ENCODE measurements around the gene FUT4. TPM values are rescaled to one million over a fixed set of nuclear protein-coding genes. Genes with fewer than 3 reads are reported as not detected.

FUT4 gene
- total RNA-seq, 1 donor from 2014 or later, result 4.1 TPM

DNA sequence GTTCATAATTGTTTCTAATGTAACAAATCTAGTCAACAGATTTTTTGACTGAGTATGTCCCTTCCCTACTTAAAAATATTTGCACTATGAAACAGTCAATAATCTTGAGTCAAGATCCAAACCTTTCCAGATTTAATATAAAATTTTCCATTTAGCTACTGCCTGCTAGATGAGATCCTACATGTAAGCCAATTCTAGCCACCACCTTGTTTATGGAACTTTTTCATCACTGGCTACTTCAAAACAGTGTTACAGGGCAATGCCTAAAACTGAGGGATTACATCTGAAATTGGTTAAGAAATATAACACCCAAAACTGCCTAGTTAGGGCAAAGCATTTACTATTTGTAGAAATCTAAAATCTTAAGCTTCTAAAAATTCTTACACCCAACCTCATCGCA lies 10.5 kb upstream of the FUT4 start:
- peaks cover 29% of the 10 kb centered on the region for H3K27me3 Mint-ChIP-seq
- no peak overlapping the region for H3K4me3 Mint-ChIP-seq
- intact Hi-C loops (cut with micrococcal nuclease), result no loop called here
- TF ChIP-seq, protein P1, sequence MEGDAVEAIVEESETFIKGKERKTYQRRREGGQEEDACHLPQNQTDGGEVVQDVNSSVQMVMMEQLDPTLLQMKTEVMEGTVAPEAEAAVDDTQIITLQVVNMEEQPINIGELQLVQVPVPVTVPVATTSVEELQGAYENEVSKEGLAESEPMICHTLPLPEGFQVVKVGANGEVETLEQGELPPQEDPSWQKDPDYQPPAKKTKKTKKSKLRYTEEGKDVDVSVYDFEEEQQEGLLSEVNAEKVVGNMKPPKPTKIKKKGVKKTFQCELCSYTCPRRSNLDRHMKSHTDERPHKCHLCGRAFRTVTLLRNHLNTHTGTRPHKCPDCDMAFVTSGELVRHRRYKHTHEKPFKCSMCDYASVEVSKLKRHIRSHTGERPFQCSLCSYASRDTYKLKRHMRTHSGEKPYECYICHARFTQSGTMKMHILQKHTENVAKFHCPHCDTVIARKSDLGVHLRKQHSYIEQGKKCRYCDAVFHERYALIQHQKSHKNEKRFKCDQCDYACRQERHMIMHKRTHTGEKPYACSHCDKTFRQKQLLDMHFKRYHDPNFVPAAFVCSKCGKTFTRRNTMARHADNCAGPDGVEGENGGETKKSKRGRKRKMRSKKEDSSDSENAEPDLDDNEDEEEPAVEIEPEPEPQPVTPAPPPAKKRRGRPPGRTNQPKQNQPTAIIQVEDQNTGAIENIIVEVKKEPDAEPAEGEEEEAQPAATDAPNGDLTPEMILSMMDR (IDR thresholded peaks at IDR 0.05), result no peak
- no peak overlapping the region for H3K27ac Mint-ChIP-seq
- DNase-seq (no peak), ATAC-seq (ENCODE audit: low read depth) (no peak)
- ChIA-PET POLR2A (no interaction called here), CTCF (no interaction called here)
- no peaks in the 10 kb centered on the region for H3K9me3 Mint-ChIP-seq
- no peaks in the 10 kb centered on the region for H3K36me3 Mint-ChIP-seq (ENCODE audit: low read depth)
- no peaks in the 10 kb centered on the region for H3K4me1 Mint-ChIP-seq

DNA sequence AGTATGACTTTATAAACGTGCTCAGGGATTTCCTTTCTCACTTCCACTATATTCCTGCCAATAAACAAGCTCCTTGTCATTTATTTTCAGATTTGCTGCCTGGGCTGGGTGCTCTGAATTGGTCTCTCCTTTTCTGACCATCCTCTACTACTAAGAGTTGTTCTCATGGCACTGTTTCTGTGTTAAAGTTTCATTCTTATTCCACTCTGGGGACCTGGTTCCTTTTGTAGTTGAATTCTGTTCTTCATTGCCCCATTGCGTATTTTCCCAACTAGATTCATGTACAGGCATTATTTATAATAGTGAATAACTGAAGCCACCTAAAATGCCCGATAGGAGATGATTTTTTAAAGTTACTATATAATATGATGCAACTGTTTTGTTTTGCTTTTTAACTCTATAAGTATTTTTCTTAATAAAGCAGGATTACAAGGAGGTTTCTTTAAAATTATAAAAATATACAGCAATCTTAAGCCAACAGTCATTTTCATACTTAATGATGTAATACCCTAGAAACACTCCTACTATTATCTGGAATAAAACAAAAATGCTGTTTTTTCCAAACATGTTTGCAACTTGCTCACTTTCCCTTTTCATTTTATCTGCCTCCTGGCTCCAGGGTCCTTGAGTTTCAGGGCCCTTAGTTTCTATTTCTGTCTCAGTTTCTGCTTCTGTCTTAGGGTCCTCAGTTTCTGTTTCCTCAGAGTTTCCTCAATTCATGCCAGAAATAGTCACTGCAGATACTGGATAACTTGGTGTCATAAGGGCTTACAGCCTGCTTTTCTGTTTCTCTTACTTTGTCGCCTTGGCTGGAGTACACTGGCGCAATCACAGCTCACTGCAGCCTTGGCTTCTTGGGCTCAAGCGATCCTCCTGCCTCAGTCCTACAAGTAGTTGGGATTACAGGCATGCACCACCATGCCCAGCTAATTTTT lies 9.8 kb upstream of the FUT4 start:
- H3K4me1 Mint-ChIP-seq, result no peaks in the 10 kb centered on the region
- H3K4me3 Mint-ChIP-seq, result no peak overlapping the region
- H3K9me3 Mint-ChIP-seq, result no peaks in the 10 kb centered on the region
- intact Hi-C loops (cut with micrococcal nuclease), result no loop called here
- peaks cover 23% of the 10 kb centered on the region for H3K27me3 Mint-ChIP-seq
- TF ChIP-seq, protein P1 (IDR thresholded peaks at IDR 0.05), result no peak
- CTCF ChIA-PET, result no interaction called here
- ATAC-seq (ENCODE audit: low read depth) (no peak), DNase-seq (no peak)
- no peak overlapping the region for H3K27ac Mint-ChIP-seq
- POLR2A ChIA-PET, result interaction anchor here (0.6 kb wide), 1 partner anchor 41 kb away, joined by 4 read pairs; no protein-coding TSS in a partner anchor
- H3K36me3 Mint-ChIP-seq (ENCODE audit: low read depth), result no peaks in the 10 kb centered on the region

DNA sequence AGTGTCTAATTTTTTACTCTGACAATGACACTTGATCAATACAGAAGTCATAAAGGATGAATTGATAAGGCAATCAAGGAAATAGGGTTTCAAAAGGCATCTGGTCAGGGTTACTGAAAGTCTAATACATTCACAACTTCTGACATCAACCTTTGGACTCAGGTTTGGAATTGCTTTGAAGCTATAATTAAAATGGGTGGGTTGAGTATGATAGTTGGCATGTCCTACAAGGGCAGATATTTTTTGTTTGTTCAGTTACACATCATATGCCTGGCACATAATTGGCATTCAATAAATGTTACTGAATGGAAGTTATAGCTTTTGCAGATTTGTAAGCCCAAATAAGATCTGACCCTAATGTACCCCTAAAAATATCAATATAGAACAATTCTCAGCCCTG lies 7.3 kb upstream of the FUT4 start:
- CTCF ChIA-PET, result no interaction called here
- intact Hi-C loops (cut with micrococcal nuclease), result no loop called here
- DNase-seq (no peak), ATAC-seq (ENCODE audit: low read depth) (no peak)
- Mint-ChIP-seq H3K27ac (no peak overlapping the region), H3K9me3 (no peaks in the 10 kb centered on the region), H3K4me3 (no peak overlapping the region), H3K27me3 (peaks cover 17% of the 10 kb centered on the region), H3K36me3 (ENCODE audit: low read depth) (no peaks in the 10 kb centered on the region), H3K4me1 (no peaks in the 10 kb centered on the region)
- POLR2A ChIA-PET, result no interaction called here
- TF ChIP-seq, protein P1 (IDR thresholded peaks at IDR 0.05), result no peak

DNA sequence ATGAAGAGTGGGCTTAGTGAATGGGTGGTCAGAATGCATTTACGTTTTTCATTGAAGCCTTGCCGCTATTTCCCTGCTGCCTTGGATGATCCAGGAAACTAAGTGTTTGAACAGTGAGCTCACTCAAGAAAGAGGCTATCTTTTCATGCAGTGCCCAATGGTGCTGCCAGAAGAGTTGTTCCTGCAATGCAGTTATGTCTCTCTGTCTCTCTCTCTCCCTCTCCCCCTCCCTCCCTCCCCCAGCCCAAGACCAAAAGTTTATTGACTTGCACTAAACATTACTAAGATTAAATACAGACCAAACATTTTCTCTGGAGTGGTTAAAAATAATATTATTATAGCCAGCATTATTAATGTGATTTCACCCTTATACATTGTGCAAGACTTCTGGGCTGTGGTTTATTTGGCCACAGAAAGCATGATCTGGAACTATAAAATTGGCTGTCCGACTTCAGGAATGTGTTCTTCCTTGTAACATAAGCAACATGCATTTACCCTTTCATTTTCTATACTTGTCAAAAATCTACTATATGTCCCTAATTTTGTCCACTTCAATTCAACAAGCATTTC lies 6.6 kb upstream of the FUT4 start:
- no peak for DNase-seq
- Mint-ChIP-seq H3K4me1 (no peaks in the 10 kb centered on the region), H3K9me3 (no peaks in the 10 kb centered on the region), H3K27ac (no peak overlapping the region), H3K36me3 (ENCODE audit: low read depth) (no peaks in the 10 kb centered on the region), H3K4me3 (no peak overlapping the region), H3K27me3 (peaks cover 20% of the 10 kb centered on the region)
- TF ChIP-seq, protein P1 (IDR thresholded peaks at IDR 0.05), result no peak
- ATAC-seq (ENCODE audit: low read depth), result no peak
- CTCF ChIA-PET, result no interaction called here
- intact Hi-C loops (cut with micrococcal nuclease), result no loop called here
- POLR2A ChIA-PET, result no interaction called here

DNA sequence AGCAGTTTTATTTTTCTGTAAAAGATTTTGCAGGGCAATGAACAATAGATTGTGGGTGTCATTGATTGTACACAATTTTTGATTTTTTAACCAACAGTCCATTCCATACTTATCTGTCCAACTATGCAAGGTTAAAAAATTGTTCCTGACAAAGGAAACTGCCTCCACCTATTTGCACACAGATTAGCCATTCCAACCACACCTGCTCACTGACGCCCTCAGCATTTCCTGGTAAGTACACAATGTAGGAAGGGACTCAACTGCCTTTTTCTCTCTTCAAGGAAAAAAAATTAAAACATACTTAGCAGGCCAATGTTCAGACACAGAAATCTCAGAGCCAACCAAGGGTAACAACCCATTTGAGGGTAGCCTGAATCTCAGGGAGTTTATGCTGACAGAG lies 4.3 kb upstream of the FUT4 start:
- POLR2A ChIA-PET, result no interaction called here
- CTCF ChIA-PET, result no interaction called here
- no peak for DNase-seq
- H3K27me3 Mint-ChIP-seq, result peaks cover 16% of the 10 kb centered on the region
- H3K36me3 Mint-ChIP-seq (ENCODE audit: low read depth), result peaks cover 2% of the 10 kb centered on the region
- intact Hi-C loops (cut with micrococcal nuclease), result no loop called here
- H3K4me3 Mint-ChIP-seq, result no peak overlapping the region
- no peak for ATAC-seq (ENCODE audit: low read depth)
- TF ChIP-seq, protein P1 (IDR thresholded peaks at IDR 0.05), result no peak
- H3K9me3 Mint-ChIP-seq, result no peaks in the 10 kb centered on the region
- no peak overlapping the region for H3K27ac Mint-ChIP-seq
- H3K4me1 Mint-ChIP-seq, result peaks cover 11% of the 10 kb centered on the region
